HCT116 (cell line): ENCODE data around the gene ANTKMT. TPM values are rescaled to one million over a fixed set of nuclear protein-coding genes. Genes with fewer than 3 reads are reported as not detected.

Experiments
- EGR1 ChIP-seq: IDR thresholded peaks from 2 replicates; pipeline ENCODE4 v1.6.1; 2012; ENCODE audit warnings: low read depth
- ELF1 ChIP-seq: IDR thresholded peaks from 2 replicates; pipeline ENCODE4 v1.6.1; 2012; ENCODE audit warnings: low read depth, borderline replicate concordance
- FOSL1 ChIP-seq: IDR thresholded peaks from 2 replicates; pipeline ENCODE4 v1.6.1; 2012; ENCODE audit warnings: low read depth
- MAX ChIP-seq: IDR thresholded peaks from 2 replicates; pipeline ENCODE4 v1.6.1; 2012
- POLR2AphosphoS5 ChIP-seq: IDR thresholded peaks from 2 replicates; pipeline ENCODE4 v1.6.1; 2011; ENCODE audit warnings: mild to moderate bottlenecking, low read depth, low read length, moderate library complexity
- RAD21 ChIP-seq: IDR thresholded peaks from 2 replicates; pipeline ENCODE4 v1.6.1; 2012; ENCODE audit warnings: low read depth, mild to moderate bottlenecking
- REST ChIP-seq: IDR thresholded peaks from 2 replicates; pipeline ENCODE4 v1.6.1; 2012; ENCODE audit warnings: low read depth
- ZBTB33 ChIP-seq: IDR thresholded peaks from 2 replicates; pipeline ENCODE4 v1.6.1; 2011; ENCODE audit warnings: mild to moderate bottlenecking, low read length, moderate library complexity; ENCODE audit not compliant: insufficient replicate concordance; ENCODE audit errors: extremely low read depth
- ZNF274 ChIP-seq: fragments of 200-500 bp; sonication (Bioruptor generic); IDR thresholded peaks from 2 replicates; pipeline ENCODE4 v1.6.1; 2014; ENCODE audit warnings: mild to moderate bottlenecking, low read depth, low read length, inconsistent platforms
- total RNA-seq: library from RNA; stranded (reverse); gene quantifications from one replicate; pipeline ENCODE4 v1.2.1, GENCODE V29; 2021; ENCODE audit not compliant: unreplicated experiment

Gene ANTKMT
- total RNA-seq, 1 experiment from 2014 or later: 65.4 TPM

- TF ChIP-seq ZBTB33: no peak
- no peak for TF ChIP-seq EGR1
- no peak for TF ChIP-seq ZNF274
- TF ChIP-seq MAX: no peak
- no peak for TF ChIP-seq RAD21
- no peak for TF ChIP-seq REST
- no peak for TF ChIP-seq FOSL1
- no peak for TF ChIP-seq ELF1
- no peak for TF ChIP-seq POLR2AphosphoS5
These were observed 26.6 kb upstream of the ANTKMT start (continued) for GRCh38 chr16:694187-694862.
